ENCODE measurements around the gene SHOC2.
A peak's percentile ranks its signal among the peaks of the same experiment; 100 is the strongest.
"Not testable (repeated sequence)": the region's sequence is repeated elsewhere in the genome, so short reads cannot be mapped to it uniquely, and the experiment has no call there.

SHOC2 gene

DNA sequence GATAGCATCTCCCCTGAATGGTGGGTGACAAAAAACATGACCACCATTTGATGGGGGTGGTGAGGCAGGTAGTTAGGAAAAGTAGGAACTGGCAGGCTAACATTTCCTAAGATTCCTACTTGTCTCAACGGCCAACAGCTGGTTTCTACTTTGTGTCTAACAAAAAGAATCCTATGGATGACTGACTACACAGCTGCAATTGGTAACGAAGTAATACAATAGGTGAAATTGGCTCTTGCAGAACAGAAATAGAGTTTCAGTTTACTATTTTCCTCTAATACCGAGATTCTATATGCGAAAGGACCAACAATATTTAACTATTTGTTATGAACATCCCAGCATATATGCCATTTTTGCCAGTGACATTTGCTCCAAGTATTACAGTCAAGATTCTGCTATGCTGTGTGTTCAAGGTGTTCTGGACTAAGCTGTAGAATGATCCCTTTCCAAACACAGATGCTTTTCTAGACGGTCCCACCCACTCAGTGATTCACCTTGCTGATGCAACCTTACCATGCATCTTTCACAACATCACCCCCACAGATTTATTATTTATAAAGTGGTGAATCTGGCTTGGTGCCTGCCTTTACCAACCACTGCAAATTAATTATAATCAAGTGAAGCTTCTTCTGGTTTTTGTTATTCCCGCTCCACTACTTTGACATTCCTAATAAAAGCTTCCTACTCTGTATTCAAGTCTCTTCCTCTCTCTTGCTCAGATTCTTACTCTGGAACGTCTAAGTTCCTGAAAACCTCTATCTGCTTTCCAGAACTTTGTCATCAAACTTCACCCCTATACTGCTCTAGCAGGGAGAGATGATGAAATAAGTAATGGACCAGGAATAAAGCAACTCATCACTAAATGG lies 17.2 kb upstream of the SHOC2 start:
- peak in 1 of 2 experiments; percentile 1 for DNase-seq

DNA sequence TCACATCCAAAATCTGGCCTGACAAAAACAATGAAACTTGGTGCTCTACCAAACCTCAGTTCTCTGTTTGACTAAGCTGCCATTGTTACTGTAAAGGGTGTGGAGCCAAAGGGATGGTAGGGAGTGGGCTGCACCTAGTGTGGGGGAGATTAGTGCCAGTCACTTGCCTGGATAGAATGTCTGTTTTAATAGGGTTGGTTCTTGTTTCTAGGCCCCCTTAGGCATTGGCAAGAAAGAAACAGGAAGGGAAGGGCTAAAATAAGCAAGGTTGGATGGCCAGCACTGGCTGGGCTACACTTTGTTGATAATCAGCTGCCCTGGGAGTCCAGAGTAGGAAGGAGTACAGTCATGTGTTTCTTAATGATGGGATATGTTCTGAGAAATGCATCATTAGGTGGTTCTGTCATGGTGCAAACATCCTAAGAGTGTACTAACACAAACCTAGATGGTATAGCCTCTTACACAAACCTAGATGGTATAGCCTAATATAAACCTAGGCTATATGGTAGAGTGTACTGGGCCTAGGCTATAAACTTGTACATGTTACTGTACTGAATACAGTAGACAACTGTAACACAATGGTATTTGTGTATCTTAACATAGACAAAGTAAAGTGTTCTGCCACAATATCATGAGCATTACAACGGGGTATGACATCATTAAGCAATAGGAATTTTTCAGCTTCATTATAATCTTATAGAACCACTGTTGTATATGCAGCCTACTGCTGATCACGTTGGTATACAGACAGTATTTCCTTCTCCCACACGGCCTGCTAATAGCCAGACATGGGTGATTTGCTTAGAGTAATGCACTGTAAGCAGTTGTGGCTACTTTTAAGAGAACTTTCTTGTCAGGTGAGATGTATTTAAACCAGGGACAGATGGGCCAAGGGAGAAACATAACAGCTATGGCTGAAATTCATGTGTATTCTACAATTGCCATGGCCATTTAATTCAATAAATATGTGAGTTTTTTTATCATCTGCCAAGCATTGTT lies 15.8 kb upstream of the SHOC2 start:
- DNase-seq: no peak

DNA sequence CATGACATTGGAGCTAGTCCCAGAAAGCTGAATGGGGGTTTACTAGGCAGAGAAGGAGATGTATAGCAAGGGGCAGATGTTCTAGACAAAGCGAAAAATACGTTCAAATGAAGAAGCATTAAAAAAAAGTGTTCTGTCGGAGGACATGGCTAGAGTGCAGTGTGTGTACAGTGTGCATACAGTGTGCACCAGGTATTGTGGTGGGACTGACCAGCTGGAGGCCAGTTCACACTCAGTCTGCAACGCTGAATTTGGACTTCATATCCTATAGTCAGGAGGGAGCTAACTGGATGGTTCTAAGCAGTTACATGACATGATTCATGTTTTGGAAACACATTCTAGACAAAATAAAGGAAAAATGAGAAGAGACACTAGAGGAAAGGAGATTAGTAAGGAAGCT lies 9.3 kb upstream of the SHOC2 start:
- no peak for DNase-seq

DNA sequence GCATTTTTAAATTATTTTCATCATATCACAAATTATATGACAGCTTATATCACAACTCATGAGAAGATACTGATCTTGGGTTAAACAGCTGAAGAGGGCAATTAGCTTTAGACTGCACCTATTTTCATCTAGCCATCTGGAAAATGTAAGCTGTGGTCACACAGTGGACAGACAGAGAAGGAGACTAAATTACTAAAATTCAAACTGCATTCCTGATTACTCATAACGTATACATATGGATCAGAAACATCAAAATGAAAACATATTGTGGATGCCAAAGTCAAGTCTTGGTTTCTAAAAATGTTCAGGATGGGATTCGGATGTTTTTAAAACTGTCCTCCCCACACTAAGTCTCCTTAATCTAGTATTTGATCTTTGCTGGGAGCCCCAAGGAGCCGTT lies 7.0 kb upstream of the SHOC2 start:
- DNase-seq: no peak

DNA sequence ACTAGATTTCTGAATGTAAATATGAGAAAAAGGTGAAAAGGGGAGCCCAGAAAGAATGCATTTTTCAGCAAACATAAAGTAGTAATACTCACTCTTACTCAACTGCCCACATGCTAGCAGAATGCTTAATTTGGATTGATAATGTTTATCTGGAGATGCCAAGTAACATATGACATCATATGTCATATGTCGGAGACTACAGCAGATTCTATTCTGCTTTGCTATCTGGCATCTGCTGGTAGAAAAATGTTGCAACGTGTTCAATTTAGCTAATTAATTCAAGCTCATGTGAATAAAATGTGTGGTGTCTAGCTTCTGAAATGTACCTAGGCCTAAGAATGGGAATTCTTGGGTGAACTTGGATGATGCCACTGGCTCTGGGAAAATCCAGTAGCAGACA lies 5.0 kb upstream of the SHOC2 start:
- DNase-seq: no peak

GRCh38 chr10:110915035-110915434 lies 4.4 kb upstream of the SHOC2 start:
- no peak for DNase-seq

DNA sequence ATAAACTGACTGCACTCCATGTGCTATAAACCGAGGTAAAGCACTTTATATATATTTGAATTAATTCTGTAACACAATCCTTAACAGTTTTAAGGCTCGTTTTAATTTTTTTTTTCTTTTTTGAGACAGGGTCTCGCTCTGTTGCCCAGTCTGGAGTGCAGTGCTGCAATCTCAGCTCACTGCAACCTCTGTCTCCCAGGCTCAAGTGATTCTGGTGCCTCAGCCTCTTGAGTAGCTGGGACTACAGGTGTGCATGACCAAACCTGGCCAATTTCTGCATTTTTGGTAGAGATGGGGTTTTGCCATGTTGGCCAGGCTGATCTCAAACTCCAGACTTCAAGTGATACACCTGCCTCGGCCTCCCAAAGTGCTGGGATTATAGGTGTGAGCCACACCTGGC lies 3.8 kb upstream of the SHOC2 start:
- DNase-seq: not testable (repeated sequence)

- DNase-seq: no peak
Measured at GRCh38 chr10:110916554-110917346, 2.7 kb upstream of the SHOC2 start.

GRCh38 chr10:110918269-110918642 lies 1.1 kb upstream of the SHOC2 start:
- peak in 1 of 2 experiments; percentile 87 for DNase-seq

GRCh38 chr10:110918643-110919348 lies 608 bp upstream of the SHOC2 start, which contains the start of gene BBIP1:
Gene BBIP1 (minus strand): TSS chr10:110919180. CDS start chr10:110918157, 1,023 bp downstream.
- peak; percentile 99 for DNase-seq

DNA sequence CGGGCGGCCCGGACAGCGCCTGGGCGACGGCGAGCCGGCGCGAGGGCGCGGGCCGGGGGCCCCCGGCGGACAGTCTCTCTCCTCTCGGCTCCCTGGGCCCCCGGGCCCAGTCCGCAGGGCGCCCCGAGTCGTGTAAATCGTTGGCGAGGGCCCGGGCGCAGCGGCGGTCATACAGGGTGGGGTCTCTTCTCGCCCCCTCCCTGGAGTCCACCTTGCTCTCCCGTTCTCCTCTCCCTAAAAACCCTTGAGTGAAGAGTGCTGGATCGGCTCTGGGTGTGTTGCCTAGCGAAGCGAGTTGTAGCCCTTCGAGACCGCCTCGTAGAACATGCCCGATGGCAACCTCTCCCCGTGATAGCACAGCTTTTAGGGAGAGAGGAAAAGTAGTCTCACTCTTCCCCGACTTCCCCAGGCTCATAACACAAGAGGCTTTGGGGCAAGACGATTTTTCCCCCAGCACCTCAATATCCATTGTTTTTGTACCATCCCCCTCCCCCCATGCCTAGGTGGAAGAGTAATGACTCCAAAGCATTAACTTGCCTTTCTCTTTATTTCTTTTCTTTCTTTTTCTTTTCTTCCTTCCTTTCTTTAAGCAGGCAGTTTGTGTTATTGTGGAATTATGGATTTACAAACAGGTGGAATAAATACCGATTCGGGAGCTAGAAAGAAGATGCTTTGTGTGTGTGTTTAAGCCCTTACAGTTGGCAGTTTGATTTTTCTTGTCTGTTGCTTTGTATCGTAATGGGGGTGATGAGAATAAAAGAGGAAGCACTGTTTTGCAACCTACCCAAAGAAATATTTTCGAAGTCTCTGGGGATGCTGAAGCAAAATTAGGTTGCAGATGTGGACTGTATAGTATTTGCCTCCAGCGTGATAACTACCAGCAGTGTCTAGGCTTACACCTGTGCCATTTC lies 822 bp downstream of the SHOC2 start:
- peak; percentile 25 to 47 for DNase-seq

GRCh38 chr10:110923856-110924493 lies 4.6 kb downstream of the SHOC2 start:
- DNase-seq: no peak

DNA sequence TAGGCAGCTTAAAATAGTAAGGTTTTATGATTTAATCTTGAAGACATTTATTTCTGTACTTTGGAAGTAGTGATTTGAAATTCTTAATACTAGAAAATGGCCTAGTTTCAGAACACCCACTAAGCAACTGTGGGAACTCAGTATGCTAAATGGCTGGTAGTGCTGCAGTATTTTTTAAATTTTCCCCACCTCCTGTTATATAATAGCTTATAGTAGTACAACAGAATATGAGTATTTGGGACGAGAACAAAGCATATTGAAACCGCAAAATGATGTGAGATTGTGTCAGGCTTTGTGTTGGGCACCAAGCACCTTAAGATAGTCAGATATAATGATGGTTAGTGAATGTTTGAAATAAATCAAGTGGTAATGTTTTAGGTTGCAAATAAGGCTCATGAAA lies 8.1 kb downstream of the SHOC2 start:
- DNase-seq: no peak

- no peak for DNase-seq
Measured at GRCh38 chr10:110931769-110932381, 12.5 kb downstream of the SHOC2 start.

- DNase-seq: no peak
Measured at GRCh38 chr10:110932505-110933180, 13.2 kb downstream of the SHOC2 start.

GRCh38 chr10:110936757-110937156 lies 17.4 kb downstream of the SHOC2 start:
- no peak for DNase-seq

DNA sequence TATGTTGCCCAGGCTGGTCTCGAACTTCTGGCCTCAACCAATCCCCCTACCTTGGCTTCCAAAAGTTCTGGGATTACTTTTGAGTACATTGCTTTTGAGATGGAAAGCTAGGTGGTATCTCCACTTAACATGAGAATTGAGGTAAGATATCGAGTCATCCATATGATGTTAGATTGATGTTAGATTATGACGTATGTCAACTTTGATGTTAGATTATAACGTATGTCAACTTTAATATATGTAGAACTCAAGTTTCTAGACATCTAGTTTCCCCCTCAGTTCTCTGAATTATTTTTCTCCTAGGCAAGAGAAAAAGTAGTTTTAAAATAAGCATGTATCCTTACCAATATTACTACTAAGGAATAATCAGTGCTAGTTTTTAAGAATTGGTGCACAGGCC lies 20.0 kb downstream of the SHOC2 start:
- DNase-seq: no peak

GRCh38 chr10:110944792-110945396 lies 25.5 kb downstream of the SHOC2 start:
- no peak for DNase-seq

- no peak for DNase-seq
Measured at GRCh38 chr10:110946496-110946895, 27.1 kb downstream of the SHOC2 start.
